WERI-Rb-1 (cell line): ENCODE results near the gene ATP13A3.

ENCODE experiments used
- DNase-seq: peaks from one replicate; pipeline ENCODE4 v3.0.0-alpha.2; 2020
- H3K27ac ChIP-seq: fragments of 250-450 bp; sonication (Bioruptor Pico); 2 replicates; pipeline ENCODE4 v1.5.1; 2020; ENCODE audit warnings: mild to moderate bottlenecking, moderate library complexity
- H3K27me3 ChIP-seq: fragments of 250-450 bp; sonication (Bioruptor Pico); 2 replicates; pipeline ENCODE4 v1.5.1; 2021; ENCODE audit warnings: mild to moderate bottlenecking, low read depth, moderate library complexity; ENCODE audit not compliant: insufficient read depth, severe bottlenecking
- H3K36me3 ChIP-seq: fragments of 250-450 bp; sonication (Bioruptor Pico); 2 replicates; pipeline ENCODE4 v1.5.1; 2020; ENCODE audit warnings: mild to moderate bottlenecking, moderate library complexity
- H3K4me3 ChIP-seq: 2 replicates; pipeline ENCODE4 v1.5.1; 2011; ENCODE audit warnings: low read depth, mild to moderate bottlenecking, control low read depth, low read length
- H3K9me3 ChIP-seq: fragments of 250-450 bp; sonication (Bioruptor Pico); 2 replicates; pipeline ENCODE4 v1.5.1; 2021; ENCODE audit warnings: mild to moderate bottlenecking, moderate library complexity; ENCODE audit not compliant: severe bottlenecking
- TF ChIP-seq, protein P1 (sequence below): IDR thresholded peaks from 2 replicates; pipeline ENCODE4 v1.5.1; 2011; ENCODE audit warnings: low read depth, mild to moderate bottlenecking, control low read depth, inconsistent platforms, low read length

The ATP13A3 gene

DNA sequence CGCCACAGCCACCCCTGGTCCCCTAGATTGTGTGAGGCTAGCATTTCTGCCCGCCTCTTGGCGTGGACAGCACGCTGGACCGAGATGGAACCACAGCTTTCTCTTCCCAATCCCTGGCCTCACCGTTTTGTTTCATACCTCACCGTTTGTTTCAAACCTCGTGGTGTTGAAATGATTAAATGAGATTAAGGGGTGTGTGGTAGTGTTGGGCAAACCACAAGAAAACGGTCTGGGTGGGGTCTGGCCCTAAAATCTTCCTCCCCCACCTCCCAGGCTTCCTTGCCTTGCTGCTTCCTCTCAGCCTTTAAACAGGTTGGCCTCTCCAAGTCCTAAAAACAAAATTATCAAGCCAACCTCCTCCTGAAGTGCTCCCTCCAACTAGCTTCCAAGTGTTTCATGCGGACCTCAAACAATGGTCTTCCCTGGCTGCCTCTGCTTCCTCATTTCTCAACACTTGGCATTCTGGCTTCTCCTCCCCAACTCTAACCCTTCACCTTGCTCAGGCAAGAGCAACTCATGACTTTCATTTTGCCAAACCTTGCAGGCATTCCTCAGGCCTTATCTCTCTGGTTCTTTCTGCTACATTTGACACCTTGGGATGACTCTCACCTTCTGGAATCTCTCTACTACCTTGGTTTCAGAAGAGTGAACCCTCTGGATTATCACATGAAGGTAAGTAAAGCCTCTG lies 1.4 kb upstream of the ATP13A3 start:
- Histone ChIP-seq H3K9me3 (no peaks in the 10 kb centered on the region), H3K4me3 (no peak overlapping the region), H3K36me3 (no peaks in the 10 kb centered on the region), H3K27ac (no peak overlapping the region), H3K27me3 (no peaks in the 10 kb centered on the region)
- no peak for DNase-seq
- TF ChIP-seq, protein P1, sequence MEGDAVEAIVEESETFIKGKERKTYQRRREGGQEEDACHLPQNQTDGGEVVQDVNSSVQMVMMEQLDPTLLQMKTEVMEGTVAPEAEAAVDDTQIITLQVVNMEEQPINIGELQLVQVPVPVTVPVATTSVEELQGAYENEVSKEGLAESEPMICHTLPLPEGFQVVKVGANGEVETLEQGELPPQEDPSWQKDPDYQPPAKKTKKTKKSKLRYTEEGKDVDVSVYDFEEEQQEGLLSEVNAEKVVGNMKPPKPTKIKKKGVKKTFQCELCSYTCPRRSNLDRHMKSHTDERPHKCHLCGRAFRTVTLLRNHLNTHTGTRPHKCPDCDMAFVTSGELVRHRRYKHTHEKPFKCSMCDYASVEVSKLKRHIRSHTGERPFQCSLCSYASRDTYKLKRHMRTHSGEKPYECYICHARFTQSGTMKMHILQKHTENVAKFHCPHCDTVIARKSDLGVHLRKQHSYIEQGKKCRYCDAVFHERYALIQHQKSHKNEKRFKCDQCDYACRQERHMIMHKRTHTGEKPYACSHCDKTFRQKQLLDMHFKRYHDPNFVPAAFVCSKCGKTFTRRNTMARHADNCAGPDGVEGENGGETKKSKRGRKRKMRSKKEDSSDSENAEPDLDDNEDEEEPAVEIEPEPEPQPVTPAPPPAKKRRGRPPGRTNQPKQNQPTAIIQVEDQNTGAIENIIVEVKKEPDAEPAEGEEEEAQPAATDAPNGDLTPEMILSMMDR, result no peak

DNA sequence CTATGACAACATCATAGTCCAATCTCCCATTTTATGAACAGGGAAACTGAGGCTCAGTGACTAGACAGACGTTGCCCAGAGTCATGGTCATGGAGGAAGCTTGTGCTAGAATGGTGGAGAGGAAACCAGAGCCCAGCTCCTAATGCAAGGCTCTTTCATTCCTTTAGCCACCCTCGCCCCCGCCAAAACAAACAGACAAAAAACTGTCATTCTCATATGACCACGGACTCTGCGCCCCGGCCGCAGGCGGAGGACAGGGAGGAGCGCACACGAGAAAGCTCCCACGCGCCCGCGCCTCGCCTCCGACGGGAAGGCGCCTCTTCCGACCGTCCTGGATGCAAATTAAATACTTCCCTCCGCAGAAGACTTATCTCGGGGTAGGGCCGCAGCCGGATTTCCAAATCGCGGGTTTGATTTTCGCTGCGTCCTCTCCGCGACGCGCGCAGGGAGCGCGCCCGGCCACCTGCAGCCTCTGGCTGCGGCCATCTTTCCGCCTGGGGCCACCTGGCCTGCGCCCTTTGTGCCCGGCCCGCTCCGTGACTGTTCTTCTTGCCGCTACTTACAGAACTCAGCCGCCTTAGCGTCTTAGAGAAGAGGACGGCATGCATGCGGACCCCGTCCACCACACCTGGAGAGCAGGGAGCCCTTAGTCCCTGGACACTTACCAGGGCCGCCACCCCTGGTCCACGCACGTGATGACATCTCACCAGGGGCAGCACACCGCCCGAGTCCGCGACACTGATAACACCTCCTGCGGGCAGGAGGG lies 670 bp upstream of the ATP13A3 start:
- Histone ChIP-seq H3K27me3 (no peaks in the 10 kb centered on the region), H3K27ac (no peak overlapping the region), H3K36me3 (no peaks in the 10 kb centered on the region), H3K4me3 (no peak overlapping the region), H3K9me3 (no peaks in the 10 kb centered on the region)
- DNase-seq, result no peak
- TF ChIP-seq, protein P1, result no peak

DNA sequence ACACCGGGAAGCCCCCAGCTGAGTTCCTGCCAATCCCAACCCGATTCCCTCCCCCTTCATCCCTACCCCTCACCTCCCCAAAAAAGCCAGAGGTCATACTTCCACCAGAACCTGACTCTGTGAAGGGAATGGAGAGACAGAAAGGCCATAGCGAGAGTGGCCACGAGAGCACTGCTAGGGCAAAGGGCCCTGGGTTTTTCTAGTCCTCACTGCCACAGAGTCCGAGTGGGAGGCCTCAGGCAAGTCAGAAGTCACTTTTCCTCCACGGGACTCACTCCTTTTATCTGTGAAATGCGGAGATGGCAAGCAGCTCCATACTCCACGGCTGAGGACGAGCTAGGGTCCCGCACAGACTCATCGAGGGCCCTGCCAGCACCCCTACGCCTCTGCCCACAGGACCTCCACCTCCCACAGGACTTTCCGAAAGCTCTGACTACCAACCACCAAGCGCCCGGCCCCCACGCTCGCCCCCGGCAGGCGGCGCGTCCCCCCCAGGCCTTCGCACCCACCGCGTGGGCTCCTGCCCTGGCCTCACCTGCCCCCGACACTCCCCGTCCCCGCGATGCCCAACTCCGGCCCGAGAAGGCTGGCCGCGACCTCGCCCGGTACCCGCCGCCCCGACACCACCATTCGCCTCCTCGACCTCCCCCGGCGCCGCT lies 792 bp downstream of the ATP13A3 start:
- Histone ChIP-seq H3K36me3 (no peaks in the 10 kb centered on the region), H3K4me3 (peak overlapping the region; percentile 60), H3K27ac (peak overlapping the region; percentile 57), H3K27me3 (no peaks in the 10 kb centered on the region), H3K9me3 (no peaks in the 10 kb centered on the region)
- DNase-seq, result no peak
- TF ChIP-seq, protein P1, result no peak

DNA sequence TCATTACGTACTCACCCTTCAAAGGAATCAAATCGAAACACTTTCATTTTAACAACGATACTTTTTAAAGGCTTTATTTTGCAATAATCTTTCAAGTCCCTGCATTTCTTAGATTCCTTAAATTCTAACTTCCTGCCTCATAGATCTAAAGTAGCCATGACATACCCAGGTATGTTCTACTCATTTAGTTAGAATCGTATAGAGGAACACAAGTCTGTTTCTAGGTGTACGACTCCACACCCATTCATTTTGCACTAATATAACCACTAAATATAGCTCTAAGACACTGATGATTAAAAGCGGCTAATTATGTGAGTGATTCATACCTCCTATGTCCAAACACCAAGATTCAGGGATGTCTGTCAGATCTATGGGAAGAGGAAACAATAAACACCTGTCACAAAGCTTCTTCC lies 1.3 kb downstream of the ATP13A3 start:
- Histone ChIP-seq H3K4me3 (peak overlapping the region; percentile 60), H3K36me3 (no peaks in the 10 kb centered on the region), H3K27ac (no peak overlapping the region; the same call in 1 of the 2 replicates), H3K27me3 (no peaks in the 10 kb centered on the region), H3K9me3 (no peaks in the 10 kb centered on the region)
- DNase-seq, result no peak
- TF ChIP-seq, protein P1, result no peak

DNA sequence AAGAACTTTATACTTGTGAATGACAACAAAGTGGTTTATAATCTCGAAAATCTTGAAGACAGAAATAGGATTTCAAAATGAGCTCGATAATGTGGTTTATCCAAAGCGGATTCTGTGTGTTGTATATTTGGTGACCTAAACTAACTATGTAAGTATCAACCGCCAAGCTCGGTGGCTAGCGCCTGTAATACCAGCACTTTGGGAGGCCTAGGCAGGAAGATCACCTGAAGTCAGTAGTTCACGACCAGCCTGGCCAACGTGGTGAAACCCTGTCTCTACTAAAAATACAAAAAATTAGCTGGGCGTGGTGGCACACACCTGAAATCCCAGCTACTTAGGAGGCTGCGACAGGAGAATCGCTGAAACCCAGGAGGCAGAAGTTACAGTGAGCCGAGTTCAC lies 2.2 kb downstream of the ATP13A3 start:
- H3K36me3 ChIP-seq, result no peaks in the 10 kb centered on the region
- H3K4me3 ChIP-seq, result no peak overlapping the region
- H3K27me3 ChIP-seq, result no peaks in the 10 kb centered on the region
- no peak for DNase-seq
- TF ChIP-seq, protein P1, result no peak
- no peak overlapping the region for H3K27ac ChIP-seq
- H3K9me3 ChIP-seq, result no peaks in the 10 kb centered on the region
